Calu3 (cell line): ENCODE measurements around the gene CARMIL1. TPM values are rescaled to one million over a fixed set of nuclear protein-coding genes. Genes with fewer than 3 reads are reported as not detected.
A peak's percentile ranks its signal among the peaks of the same experiment; 100 is the strongest.

ENCODE experiments used
- BruUV-seq: library from RNA; stranded (reverse); fragments of 400-500 nt; replicated peaks from 2 replicates; lab custom pipeline; 2021; lab: Mats Ljungman, UMichigan
- CTCF ChIA-PET: fragments of 300-600 bp; sonication (Branson Sonifier 250); formaldehyde crosslinking; loops from one replicate; lab custom pipeline; 2022; ENCODE audit warnings: antibody characterized with exemption; lab: Charles Lee
- DNase-seq: peaks from one replicate; pipeline ENCODE4 v3.0.0; 2022
- H3K27ac Mint-ChIP-seq: one replicate; pipeline ENCODE4 v1.8.0; 2022; ENCODE audit warnings: mixed read lengths; ENCODE audit not compliant: unreplicated experiment
- H3K27me3 Mint-ChIP-seq: one replicate; pipeline ENCODE4 v1.8.0; 2022; ENCODE audit warnings: mixed read lengths; ENCODE audit not compliant: unreplicated experiment
- H3K36me3 Mint-ChIP-seq: one replicate; pipeline ENCODE4 v1.8.0; 2022; ENCODE audit warnings: mild to moderate bottlenecking, moderate library complexity, mixed read lengths; ENCODE audit not compliant: insufficient read depth, unreplicated experiment
- H3K4me1 Mint-ChIP-seq: one replicate; pipeline ENCODE4 v1.8.0; 2022; ENCODE audit warnings: mild to moderate bottlenecking, low read depth, mixed read lengths; ENCODE audit not compliant: unreplicated experiment
- H3K4me3 Mint-ChIP-seq: one replicate; pipeline ENCODE4 v1.8.0; 2022; ENCODE audit warnings: mild to moderate bottlenecking, low read depth, moderate library complexity, mixed read lengths; ENCODE audit not compliant: unreplicated experiment
- H3K9me3 Mint-ChIP-seq: one replicate; pipeline ENCODE4 v1.8.0; 2022; ENCODE audit warnings: low read depth, mixed read lengths; ENCODE audit not compliant: unreplicated experiment
- intact Hi-C: fragments of 100-400 bp; cut with micrococcal nuclease; formaldehyde crosslinking; loops from one replicate; pipeline ENCODE4 v1.10.0; 2022; ENCODE audit not compliant: unreplicated experiment
- total RNA-seq: library from RNA; stranded (reverse); gene quantifications from 2 replicates; pipeline ENCODE4 v1.2.3, GENCODE V29; 2022
- TF ChIP-seq, protein P1 (sequence below): fragments of 200-600 bp; IDR thresholded peaks from one replicate; pipeline ENCODE4 v1.8.0; 2022; ENCODE audit warnings: antibody characterized with exemption; ENCODE audit not compliant: unreplicated experiment

The CARMIL1 gene
- total RNA-seq, 1 experiment from 2014 or later = 92.4 TPM

DNA sequence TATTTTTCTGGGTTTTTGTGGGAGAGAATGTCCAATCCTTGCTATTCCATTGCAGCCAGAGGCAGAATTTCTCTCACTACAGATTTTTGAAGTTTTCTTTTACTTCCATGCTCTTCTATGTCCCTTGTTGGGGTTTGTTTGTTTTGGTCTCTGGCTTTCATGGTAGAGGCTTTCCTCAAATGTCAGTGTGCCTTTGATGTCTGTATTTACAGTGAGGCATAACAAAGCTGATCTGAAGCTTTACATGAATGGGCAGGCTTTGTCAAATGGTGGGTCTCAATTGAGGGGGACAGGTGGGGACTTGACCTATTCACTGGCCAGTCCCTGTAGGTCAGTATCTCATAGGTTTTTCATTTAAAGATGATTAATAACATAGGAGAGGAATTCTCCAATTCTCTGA, 8.6 kb upstream of the CARMIL1 start:
- Mint-ChIP-seq H3K4me1 (peaks cover 14% of the 10 kb centered on the region), H3K36me3 (no peaks in the 10 kb centered on the region), H3K4me3 (no peak overlapping the region), H3K27me3 (no peaks in the 10 kb centered on the region), H3K9me3 (no peaks in the 10 kb centered on the region), H3K27ac (no peak overlapping the region)
- BruUV-seq = no TSS peak
- CTCF ChIA-PET = interaction anchor here (0.5 to 2.1 kb wide), 10 partner anchors 8 to 200 kb away, joined by 3 to 12 read pairs (median 3); partner anchors contain the start of gene CARMIL1
- DNase-seq = no peak
- TF ChIP-seq, protein P1, sequence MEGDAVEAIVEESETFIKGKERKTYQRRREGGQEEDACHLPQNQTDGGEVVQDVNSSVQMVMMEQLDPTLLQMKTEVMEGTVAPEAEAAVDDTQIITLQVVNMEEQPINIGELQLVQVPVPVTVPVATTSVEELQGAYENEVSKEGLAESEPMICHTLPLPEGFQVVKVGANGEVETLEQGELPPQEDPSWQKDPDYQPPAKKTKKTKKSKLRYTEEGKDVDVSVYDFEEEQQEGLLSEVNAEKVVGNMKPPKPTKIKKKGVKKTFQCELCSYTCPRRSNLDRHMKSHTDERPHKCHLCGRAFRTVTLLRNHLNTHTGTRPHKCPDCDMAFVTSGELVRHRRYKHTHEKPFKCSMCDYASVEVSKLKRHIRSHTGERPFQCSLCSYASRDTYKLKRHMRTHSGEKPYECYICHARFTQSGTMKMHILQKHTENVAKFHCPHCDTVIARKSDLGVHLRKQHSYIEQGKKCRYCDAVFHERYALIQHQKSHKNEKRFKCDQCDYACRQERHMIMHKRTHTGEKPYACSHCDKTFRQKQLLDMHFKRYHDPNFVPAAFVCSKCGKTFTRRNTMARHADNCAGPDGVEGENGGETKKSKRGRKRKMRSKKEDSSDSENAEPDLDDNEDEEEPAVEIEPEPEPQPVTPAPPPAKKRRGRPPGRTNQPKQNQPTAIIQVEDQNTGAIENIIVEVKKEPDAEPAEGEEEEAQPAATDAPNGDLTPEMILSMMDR = no peak
- intact Hi-C loops = no loop called here

DNA sequence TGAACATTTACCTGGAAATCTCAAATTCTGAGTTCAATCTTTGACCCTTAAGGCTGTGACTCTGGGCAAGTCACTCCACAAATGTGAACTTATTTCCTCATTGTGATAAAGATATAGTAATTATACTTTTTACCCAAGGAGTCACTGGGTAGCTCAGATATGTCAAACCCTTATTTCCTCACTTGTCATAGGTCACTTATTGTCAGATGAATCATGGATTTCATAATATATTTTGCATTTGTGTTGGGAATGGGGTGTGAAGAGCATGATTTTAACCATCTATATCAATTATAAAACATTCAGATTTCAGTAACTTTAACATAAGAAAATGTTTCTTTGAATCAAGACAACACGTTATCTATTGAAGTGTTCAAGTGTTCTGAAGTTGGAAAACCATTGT, 3.7 kb upstream of the CARMIL1 start:
- BruUV-seq = no TSS peak
- no peak for DNase-seq
- Mint-ChIP-seq H3K4me3 (no peak overlapping the region), H3K9me3 (no peaks in the 10 kb centered on the region), H3K27ac (no peak overlapping the region), H3K36me3 (peaks cover 26% of the 10 kb centered on the region), H3K4me1 (peaks cover 35% of the 10 kb centered on the region), H3K27me3 (no peaks in the 10 kb centered on the region)
- intact Hi-C loops = loop anchor here (5.0 kb wide), 2 partner anchors 82 to 152 kb away; no protein-coding TSS in a partner anchor
- TF ChIP-seq, protein P1 = no peak
- CTCF ChIA-PET = interaction anchor here (0.6 to 2.3 kb wide), 8 partner anchors 10 to 215 kb away, joined by 3 to 21 read pairs (median 5); no protein-coding TSS in a partner anchor

DNA sequence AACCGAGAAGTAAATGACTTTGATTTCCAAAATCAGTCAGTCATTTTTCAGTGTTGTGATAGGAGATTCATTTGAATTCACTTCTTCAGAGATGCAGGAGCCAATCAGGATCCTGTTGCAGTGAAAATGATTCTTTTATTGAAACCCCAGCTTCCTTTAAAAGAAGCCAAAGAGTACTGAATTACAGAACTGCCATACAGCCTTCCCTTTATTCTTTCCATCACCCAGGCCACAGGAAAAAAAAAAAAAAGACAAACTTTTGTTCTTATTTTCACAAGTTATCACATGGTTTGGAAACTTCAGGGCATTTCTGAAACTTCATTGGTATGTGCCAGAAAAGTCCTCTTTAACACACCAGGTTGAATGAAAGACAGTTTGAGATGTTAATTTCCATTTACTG, 1.8 kb upstream of the CARMIL1 start:
- BruUV-seq = no TSS peak
- peaks cover 40% of the 10 kb centered on the region for H3K36me3 Mint-ChIP-seq
- TF ChIP-seq, protein P1 = no peak
- intact Hi-C loops = loop anchor here (5.0 kb wide), 2 partner anchors 80 to 150 kb away; no protein-coding TSS in a partner anchor
- CTCF ChIA-PET = interaction anchor here (0.5 to 4.9 kb wide), 7 partner anchors 12 to 213 kb away, joined by 4 to 107 read pairs (median 36); no protein-coding TSS in a partner anchor
- no peaks in the 10 kb centered on the region for H3K9me3 Mint-ChIP-seq
- DNase-seq = no peak
- no peak overlapping the region for H3K27ac Mint-ChIP-seq
- H3K27me3 Mint-ChIP-seq = no peaks in the 10 kb centered on the region
- peaks cover 51% of the 10 kb centered on the region for H3K4me1 Mint-ChIP-seq
- no peak overlapping the region for H3K4me3 Mint-ChIP-seq

DNA sequence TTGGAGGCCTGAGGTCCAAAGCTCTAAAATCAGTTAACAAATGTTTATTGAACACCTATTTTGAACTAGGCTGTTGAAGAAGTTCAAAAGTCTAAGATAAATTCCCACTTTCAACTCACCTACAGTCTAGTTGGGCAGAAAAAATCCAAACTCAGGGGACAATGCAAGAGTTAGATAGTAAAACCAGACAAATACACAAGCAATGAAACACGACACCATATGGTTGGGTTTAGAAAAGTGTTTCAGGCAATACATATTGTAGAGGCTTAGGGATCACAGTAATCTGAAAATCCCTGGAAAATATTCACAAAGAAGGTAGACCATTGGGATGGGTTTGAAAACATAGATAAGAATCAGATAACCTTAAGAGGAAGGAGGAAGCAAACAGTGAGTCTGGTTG, 1.3 kb upstream of the CARMIL1 start:
- CTCF ChIA-PET = interaction anchor here (0.5 to 4.9 kb wide), 11 partner anchors 12 to 279 kb away, joined by 3 to 107 read pairs (median 7); no protein-coding TSS in a partner anchor
- DNase-seq = no peak
- peaks cover 55% of the 10 kb centered on the region for H3K4me1 Mint-ChIP-seq
- intact Hi-C loops = loop anchor here (1.0 to 5.0 kb wide), 5 partner anchors 13 to 212 kb away; no protein-coding TSS in a partner anchor
- no TSS peak for BruUV-seq
- peaks cover 42% of the 10 kb centered on the region for H3K36me3 Mint-ChIP-seq
- H3K9me3 Mint-ChIP-seq = no peaks in the 10 kb centered on the region
- peak overlapping the region; percentile 76 for H3K4me3 Mint-ChIP-seq
- TF ChIP-seq, protein P1 = no peak
- no peaks in the 10 kb centered on the region for H3K27me3 Mint-ChIP-seq
- H3K27ac Mint-ChIP-seq = peak overlapping the region; percentile 75
